Activated CD8-positive, alpha-beta memory T cell treated with anti-CD3 and anti-CD28 coated beads, Interleukin-2, amount 10 ng/mL, durations not matched to agents 7 days and 5 days (primary cell): Measurements from ENCODE around the gene SPC25. TPM values are rescaled to one million over a fixed set of nuclear protein-coding genes. Genes with fewer than 3 reads are reported as not detected.
A peak's percentile ranks its signal among the peaks of the same experiment; 100 is the strongest.

Source experiments
- ATAC-seq: fragments of 150-1000 bp; cut with Tn5 transposase; one replicate; pipeline ENCODE4 v1.10.0; 2021; ENCODE audit warnings: moderate library complexity
- CTCF ChIA-PET: fragments of 350-600 bp; sonication (Branson Sonifier 250); formaldehyde crosslinking; loops from one replicate; lab custom pipeline; 2021; ENCODE audit warnings: antibody characterized with exemption; lab: Charles Lee
- DNase-seq: peaks from one replicate; pipeline ENCODE4 v3.0.0-alpha.2; 2020
- H3K27ac Mint-ChIP-seq: one replicate; pipeline ENCODE4 v1.8.0; 2021; ENCODE audit warnings: mild to moderate bottlenecking, mixed read lengths
- H3K27me3 Mint-ChIP-seq: one replicate; pipeline ENCODE4 v1.8.0; 2021; ENCODE audit warnings: mixed read lengths
- H3K36me3 Mint-ChIP-seq: one replicate; pipeline ENCODE4 v1.8.0; 2021; ENCODE audit warnings: mild to moderate bottlenecking, mixed read lengths
- H3K4me1 Mint-ChIP-seq: one replicate; pipeline ENCODE4 v1.8.0; 2021; ENCODE audit warnings: mixed read lengths
- H3K4me3 Mint-ChIP-seq: one replicate; pipeline ENCODE4 v1.8.0; 2021; ENCODE audit warnings: mild to moderate bottlenecking, moderate library complexity, mixed read lengths
- H3K9me3 Mint-ChIP-seq: one replicate; pipeline ENCODE4 v1.8.0; 2022; ENCODE audit warnings: low read depth, mixed read lengths
- total RNA-seq, 2 experiments: library from RNA; stranded (reverse); gene quantifications; one replicate each; pipeline ENCODE4 v1.2.3, GENCODE V29; 2021

SPC25 gene
- total RNA-seq, 2 experiments from 2014 or later, result 40.1 to 42.1 TPM

DNA sequence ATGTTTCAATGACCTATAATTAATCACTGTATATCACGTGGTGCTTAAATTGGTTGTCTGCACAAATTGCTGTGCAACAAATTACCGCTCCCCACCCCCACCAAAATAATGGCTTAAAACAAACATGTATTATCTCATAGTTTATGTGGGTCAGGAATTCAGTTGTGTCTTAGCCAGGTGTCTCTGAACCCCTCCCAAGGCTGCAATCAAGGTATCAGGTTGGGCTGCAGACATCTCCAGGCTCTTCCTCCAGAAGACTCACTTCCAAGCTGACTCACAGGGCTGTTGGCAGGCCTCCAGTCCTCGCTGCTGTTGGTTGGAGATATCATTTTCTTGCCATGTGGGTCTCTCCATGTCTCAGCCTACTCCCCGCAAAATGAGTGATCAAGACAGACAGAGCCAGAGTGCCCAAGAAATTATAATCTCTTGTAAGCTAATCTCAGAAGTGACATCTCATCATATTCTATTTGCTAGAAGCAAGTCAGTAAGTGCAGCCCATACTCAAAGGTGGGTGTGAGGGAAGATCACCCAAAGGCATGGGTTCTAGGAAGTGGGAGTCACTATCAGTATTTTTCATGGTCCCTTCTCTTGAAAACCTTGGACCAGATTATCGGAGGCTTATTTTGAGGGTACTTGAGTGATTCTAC lies 38.4 kb downstream of the SPC25 start:
- no peaks in the 10 kb centered on the region for H3K27me3 Mint-ChIP-seq
- no peak overlapping the region for H3K27ac Mint-ChIP-seq
- ATAC-seq (no peak), DNase-seq (no peak)
- CTCF ChIA-PET, result no interaction called here
- H3K4me1 Mint-ChIP-seq, result no peaks in the 10 kb centered on the region
- H3K9me3 Mint-ChIP-seq, result no peaks in the 10 kb centered on the region
- no peak overlapping the region for H3K4me3 Mint-ChIP-seq
- peaks cover 41% of the 10 kb centered on the region for H3K36me3 Mint-ChIP-seq

GRCh38 chr2:168850846-168851245 lies 39.4 kb downstream of the SPC25 start:
- Mint-ChIP-seq H3K4me3 (no peak overlapping the region), H3K27ac (no peak overlapping the region), H3K9me3 (no peaks in the 10 kb centered on the region), H3K36me3 (peaks cover 34% of the 10 kb centered on the region), H3K27me3 (no peaks in the 10 kb centered on the region), H3K4me1 (no peaks in the 10 kb centered on the region)
- DNase-seq, result no peak
- CTCF ChIA-PET, result no interaction called here
- no peak for ATAC-seq

GRCh38 chr2:168849610-168850009 lies 40.6 kb downstream of the SPC25 start:
- no peak overlapping the region for H3K27ac Mint-ChIP-seq
- no peaks in the 10 kb centered on the region for H3K4me1 Mint-ChIP-seq
- DNase-seq (no peak), ATAC-seq (no peak)
- peaks cover 26% of the 10 kb centered on the region for H3K36me3 Mint-ChIP-seq
- H3K27me3 Mint-ChIP-seq, result no peaks in the 10 kb centered on the region
- CTCF ChIA-PET, result interaction anchor here (0.6 kb wide), 1 partner anchor 39 kb away, joined by 3 read pairs; no protein-coding TSS in a partner anchor
- H3K9me3 Mint-ChIP-seq, result no peaks in the 10 kb centered on the region
- no peak overlapping the region for H3K4me3 Mint-ChIP-seq

- H3K27me3 Mint-ChIP-seq, result no peaks in the 10 kb centered on the region
- no peak overlapping the region for H3K4me3 Mint-ChIP-seq
- H3K9me3 Mint-ChIP-seq, result no peaks in the 10 kb centered on the region
Observed at GRCh38 chr2:168848225-168848624, 42.0 kb downstream of the SPC25 start.

DNA sequence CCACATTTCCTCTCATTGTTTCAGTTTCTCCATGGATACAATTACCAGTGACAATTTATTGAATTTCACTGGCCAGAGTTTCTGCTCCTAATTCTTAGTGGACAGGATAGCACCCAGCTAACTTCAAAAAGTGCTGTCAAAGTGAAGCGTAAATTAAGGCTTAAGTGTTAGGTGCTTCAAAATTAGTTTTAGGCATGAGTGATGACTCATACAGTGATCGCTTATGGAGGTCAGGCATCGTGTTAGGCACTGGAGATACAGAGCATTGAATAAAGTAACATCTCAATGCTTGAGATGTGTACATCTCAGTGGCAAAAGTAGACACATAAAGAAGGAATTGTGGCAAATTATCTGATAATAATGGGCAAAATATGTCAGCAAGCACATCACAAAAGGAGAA lies 47.0 kb downstream of the SPC25 start:
- peaks cover 8% of the 10 kb centered on the region for H3K4me1 Mint-ChIP-seq
- H3K4me3 Mint-ChIP-seq, result no peak overlapping the region
- DNase-seq (no peak), ATAC-seq (peak; percentile 27)
- H3K27me3 Mint-ChIP-seq, result no peaks in the 10 kb centered on the region
- CTCF ChIA-PET, result no interaction called here
- H3K36me3 Mint-ChIP-seq, result no peaks in the 10 kb centered on the region
- no peaks in the 10 kb centered on the region for H3K9me3 Mint-ChIP-seq
- H3K27ac Mint-ChIP-seq, result no peak overlapping the region

More at GRCh38 chr2:168848225-168848624, 42.0 kb downstream of the SPC25 start:
- peaks cover 16% of the 10 kb centered on the region for H3K36me3 Mint-ChIP-seq
- ATAC-seq (no peak), DNase-seq (no peak)
- no peak overlapping the region for H3K27ac Mint-ChIP-seq
- CTCF ChIA-PET, result no interaction called here
- H3K4me1 Mint-ChIP-seq, result peaks cover 3% of the 10 kb centered on the region

DNA sequence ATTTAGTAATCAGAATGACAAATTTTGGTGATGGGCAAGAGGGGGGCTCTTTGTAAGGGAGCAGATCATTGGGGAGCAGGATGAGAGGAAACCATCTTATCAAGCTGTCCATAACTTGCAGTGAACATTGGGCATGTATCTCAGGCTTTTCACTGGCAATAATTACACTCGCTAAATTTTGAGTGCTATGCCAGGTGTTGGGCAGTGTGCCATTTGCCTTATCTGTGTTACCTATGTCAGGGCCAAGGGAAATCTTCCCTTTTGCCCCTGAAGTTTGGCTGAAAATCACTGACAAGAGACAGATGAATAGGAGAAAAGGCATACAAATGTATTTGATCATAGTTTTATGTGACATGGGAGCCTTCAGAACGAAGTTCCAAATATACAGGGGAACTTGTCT lies 48.8 kb downstream of the SPC25 start:
- no peaks in the 10 kb centered on the region for H3K36me3 Mint-ChIP-seq
- CTCF ChIA-PET, result interaction anchor here (1.2 kb wide), 1 partner anchor 107 kb away, joined by 3 read pairs; no protein-coding TSS in a partner anchor

DNA sequence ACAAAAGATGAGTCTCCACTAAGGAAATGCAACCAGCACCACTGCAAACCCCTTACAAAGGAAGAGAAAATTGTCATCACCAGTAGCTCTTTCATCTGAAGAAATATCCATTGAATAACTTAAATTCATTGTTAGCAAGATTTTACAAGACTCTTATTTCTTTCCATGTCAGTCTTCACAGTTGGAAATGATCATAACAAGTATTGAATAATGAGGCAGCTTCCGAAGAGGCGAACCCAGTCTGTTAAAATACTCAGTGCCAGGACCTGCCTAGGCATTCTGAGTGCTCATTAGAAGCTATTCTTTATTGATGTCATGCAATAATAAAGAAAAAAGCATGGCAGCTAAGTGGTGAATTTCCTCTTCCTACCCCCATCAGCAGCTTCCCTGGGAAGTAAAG lies 54.3 kb downstream of the SPC25 start:
- Mint-ChIP-seq H3K4me3 (no peak overlapping the region), H3K9me3 (no peaks in the 10 kb centered on the region), H3K36me3 (no peaks in the 10 kb centered on the region), H3K27me3 (peaks cover 4% of the 10 kb centered on the region), H3K4me1 (no peaks in the 10 kb centered on the region), H3K27ac (no peak overlapping the region)
- ATAC-seq (no peak), DNase-seq (no peak)
- CTCF ChIA-PET, result interaction anchor here (1.4 kb wide), 1 partner anchor 9 kb away, joined by 5 read pairs; no protein-coding TSS in a partner anchor

More for the DNA sequence above, 48.8 kb downstream of the SPC25 start:
- Mint-ChIP-seq H3K27ac (no peak overlapping the region), H3K4me1 (peaks cover 8% of the 10 kb centered on the region), H3K4me3 (no peak overlapping the region), H3K27me3 (no peaks in the 10 kb centered on the region), H3K9me3 (no peaks in the 10 kb centered on the region)
- no peak for DNase-seq
- no peak for ATAC-seq

DNA sequence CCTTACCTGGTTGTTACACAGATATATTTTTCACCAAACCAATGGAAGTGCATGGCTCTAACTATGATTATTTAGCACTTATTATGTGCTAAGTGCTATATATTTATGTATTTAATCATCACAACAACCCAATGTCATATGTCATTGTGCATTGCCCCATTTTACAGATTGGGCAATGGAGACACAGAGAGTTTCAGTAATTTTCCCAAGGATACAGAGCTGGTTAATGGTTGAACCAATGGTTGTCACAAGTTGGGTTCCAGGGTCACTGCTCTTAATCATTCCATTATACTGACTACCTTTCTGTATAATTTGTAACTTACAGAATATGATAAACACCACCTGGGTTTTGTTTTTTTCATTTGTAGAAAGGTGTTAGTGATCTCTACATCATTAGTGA lies 58.6 kb downstream of the SPC25 start:
- Mint-ChIP-seq H3K9me3 (no peaks in the 10 kb centered on the region), H3K4me3 (no peak overlapping the region), H3K27ac (no peak overlapping the region), H3K4me1 (no peaks in the 10 kb centered on the region), H3K27me3 (peaks cover 4% of the 10 kb centered on the region), H3K36me3 (no peaks in the 10 kb centered on the region)
- no peak for DNase-seq
- CTCF ChIA-PET, result no interaction called here
- no peak for ATAC-seq

GRCh38 chr2:168830958-168831357 lies 59.3 kb downstream of the SPC25 start:
- CTCF ChIA-PET, result no interaction called here
- no peak overlapping the region for H3K27ac Mint-ChIP-seq

DNA sequence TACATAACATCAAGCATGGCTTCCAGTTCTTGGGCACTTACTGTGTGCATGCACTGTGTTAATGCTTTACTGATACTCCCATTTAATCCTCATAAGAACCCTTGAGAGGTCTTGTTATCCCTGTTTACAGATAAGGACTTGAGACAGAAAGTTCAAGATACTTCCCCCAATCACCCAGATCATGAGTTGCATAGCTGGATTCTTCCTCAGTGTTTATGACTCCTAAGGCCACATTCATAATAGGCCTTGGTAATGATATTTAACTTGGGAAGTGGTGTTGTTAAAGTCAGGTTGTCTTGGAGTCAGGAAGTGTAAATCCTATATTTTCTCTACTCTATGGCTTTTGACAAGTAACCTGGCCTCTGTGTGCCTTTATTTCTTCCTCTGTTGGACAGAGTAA lies 65.1 kb downstream of the SPC25 start:
- no peaks in the 10 kb centered on the region for H3K9me3 Mint-ChIP-seq
- DNase-seq, result no peak
- no peak overlapping the region for H3K27ac Mint-ChIP-seq
- no peaks in the 10 kb centered on the region for H3K36me3 Mint-ChIP-seq
- no peak overlapping the region for H3K4me3 Mint-ChIP-seq
- H3K27me3 Mint-ChIP-seq, result no peaks in the 10 kb centered on the region
- ATAC-seq, result no peak
- CTCF ChIA-PET, result no interaction called here
- no peaks in the 10 kb centered on the region for H3K4me1 Mint-ChIP-seq

More at GRCh38 chr2:168830958-168831357, 59.3 kb downstream of the SPC25 start:
- no peaks in the 10 kb centered on the region for H3K4me1 Mint-ChIP-seq
- no peak overlapping the region for H3K4me3 Mint-ChIP-seq
- no peaks in the 10 kb centered on the region for H3K9me3 Mint-ChIP-seq
- H3K27me3 Mint-ChIP-seq, result peaks cover 4% of the 10 kb centered on the region
- H3K36me3 Mint-ChIP-seq, result no peaks in the 10 kb centered on the region
- ATAC-seq (no peak), DNase-seq (no peak)

DNA sequence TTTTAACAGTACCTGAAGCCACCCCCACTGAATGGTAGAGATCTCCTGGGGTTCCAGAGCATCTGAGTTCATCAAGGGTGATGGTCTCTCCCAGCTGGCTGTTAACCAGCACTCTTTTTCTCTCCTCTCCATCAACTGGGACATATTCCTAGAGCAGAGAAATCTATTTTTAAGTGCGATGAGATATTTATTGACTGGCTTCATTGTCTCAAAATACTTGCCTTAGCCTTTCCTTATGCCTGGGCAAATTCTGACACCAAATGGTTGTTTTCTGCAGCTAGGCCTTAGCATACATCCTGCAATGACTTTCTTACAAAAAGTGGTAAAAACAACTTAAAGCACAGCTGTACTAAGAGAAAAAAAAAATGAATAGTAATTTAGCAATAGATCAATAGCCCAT lies 68.2 kb downstream of the SPC25 start:
- H3K9me3 Mint-ChIP-seq, result no peaks in the 10 kb centered on the region
- H3K4me3 Mint-ChIP-seq, result no peak overlapping the region
- no peak overlapping the region for H3K27ac Mint-ChIP-seq
- H3K4me1 Mint-ChIP-seq, result no peaks in the 10 kb centered on the region
- H3K36me3 Mint-ChIP-seq, result no peaks in the 10 kb centered on the region
- H3K27me3 Mint-ChIP-seq, result peaks cover 6% of the 10 kb centered on the region
- ATAC-seq (no peak), DNase-seq (no peak)
- CTCF ChIA-PET, result no interaction called here

GRCh38 chr2:168821577-168821976 lies 68.7 kb downstream of the SPC25 start:
- no peaks in the 10 kb centered on the region for H3K36me3 Mint-ChIP-seq
- H3K9me3 Mint-ChIP-seq, result no peaks in the 10 kb centered on the region
- peaks cover 8% of the 10 kb centered on the region for H3K27me3 Mint-ChIP-seq
- CTCF ChIA-PET, result no interaction called here
- no peaks in the 10 kb centered on the region for H3K4me1 Mint-ChIP-seq
- no peak overlapping the region for H3K27ac Mint-ChIP-seq
- no peak for DNase-seq
- H3K4me3 Mint-ChIP-seq, result no peak overlapping the region
- ATAC-seq, result no peak
